22Rv1 (cell line): ENCODE data around the gene SCN5A.

Experiments used
- CTCF ChIP-seq: fragments of 450-650 bp; IDR thresholded peaks from 2 replicates; pipeline ENCODE4 v1.5.1; 2017; ENCODE audit warnings: mild to moderate bottlenecking
- ZFX ChIP-seq: fragments of 450-650 bp; IDR thresholded peaks from 2 replicates; pipeline ENCODE4 v1.6.1; 2017; ENCODE audit warnings: antibody characterized with exemption, borderline replicate concordance

GRCh38 chr3:38638354-38638753 lies 11.1 kb downstream of the SCN5A start:
- TF ChIP-seq CTCF (no peak), ZFX (no peak)
